HG02852 (cell line): ENCODE measurements around the gene DCXR.

ENCODE experiments used
- ATAC-seq: cut with Tn5 transposase; IDR thresholded peaks from one replicate; pipeline ENCODE4 v1.9.1; 2021; ENCODE audit warnings: mild to moderate bottlenecking, moderate library complexity; ENCODE audit not compliant: unreplicated experiment

DCXR gene

GRCh38 chr17:82013772-82014321 lies 23.6 kb downstream of the DCXR start:
- no peak for ATAC-seq

GRCh38 chr17:82013341-82013740 lies 24.2 kb downstream of the DCXR start:
- ATAC-seq = no peak

GRCh38 chr17:82012640-82013295 lies 24.7 kb downstream of the DCXR start:
- no peak for ATAC-seq

- ATAC-seq = no peak
Observed at GRCh38 chr17:82012261-82012639, 25.2 kb downstream of the DCXR start.

GRCh38 chr17:82011617-82012187 lies 25.8 kb downstream of the DCXR start:
- no peak for ATAC-seq

- ATAC-seq = no peak
Observed at GRCh38 chr17:82010575-82011525, 26.6 kb downstream of the DCXR start.

- no peak for ATAC-seq
Observed at GRCh38 chr17:82009413-82009812, 28.1 kb downstream of the DCXR start.

- ATAC-seq = no peak
Observed at GRCh38 chr17:82008941-82009405, 28.5 kb downstream of the DCXR start.

- ATAC-seq = no peak
Observed at GRCh38 chr17:82008258-82008940, 29.1 kb downstream of the DCXR start.

GRCh38 chr17:82007495-82008257 lies 29.8 kb downstream of the DCXR start:
- no peak for ATAC-seq

- no peak for ATAC-seq
Observed at GRCh38 chr17:82007228-82007494, 30.3 kb downstream of the DCXR start.

GRCh38 chr17:82006468-82007227 lies 30.8 kb downstream of the DCXR start:
- no peak for ATAC-seq

- ATAC-seq = no peak
Observed at GRCh38 chr17:82005701-82006348, 31.7 kb downstream of the DCXR start.

- no peak for ATAC-seq
Observed at GRCh38 chr17:82004517-82005455, 32.7 kb downstream of the DCXR start.

GRCh38 chr17:82003411-82004381 lies 33.8 kb downstream of the DCXR start:
- ATAC-seq = no peak

- ATAC-seq = no peak
Observed at GRCh38 chr17:82001571-82002056, 35.9 kb downstream of the DCXR start.
